Nephron (organoid): Measurements from ENCODE around the gene FOSL2.
A peak's percentile ranks its signal among the peaks of the same experiment; 100 is the strongest.

ENCODE experiments used
- H3K27ac Mint-ChIP-seq, 3 experiments: 2 replicates each; pipeline ENCODE4 v1.8.0; 2020; ENCODE audit warnings: mixed read lengths in 3 of 3, mild to moderate bottlenecking in 2 of 3, moderate library complexity in 1 of 3
- H3K27me3 Mint-ChIP-seq: 2 replicates; pipeline ENCODE4 v1.8.0; 2021; ENCODE audit warnings: low read depth, mild to moderate bottlenecking, moderate library complexity, mixed read lengths
- H3K36me3 Mint-ChIP-seq: 2 replicates; pipeline ENCODE4 v1.8.0; 2020; ENCODE audit warnings: low read depth, mixed read lengths
- H3K4me1 Mint-ChIP-seq: 2 replicates; pipeline ENCODE4 v1.8.0; 2020; ENCODE audit warnings: mixed read lengths
- H3K4me3 Mint-ChIP-seq, 3 experiments: 2 replicates each; pipeline ENCODE4 v1.8.0; 2020; ENCODE audit warnings: mild to moderate bottlenecking in 3 of 3, mixed read lengths in 3 of 3, moderate library complexity in 2 of 3
- H3K9me3 Mint-ChIP-seq: 2 replicates; pipeline ENCODE4 v1.8.0; 2020; ENCODE audit warnings: mixed read lengths
- TF ChIP-seq, protein P1 (sequence below), 3 experiments: fragments of 200-600 bp; sonication (generic); IDR thresholded peaks; one replicate each; pipeline ENCODE4 v1.5.0; 2021; ENCODE audit warnings: antibody characterized with exemption in 3 of 3; ENCODE audit not compliant: unreplicated experiment in 3 of 3

The FOSL2 gene

DNA sequence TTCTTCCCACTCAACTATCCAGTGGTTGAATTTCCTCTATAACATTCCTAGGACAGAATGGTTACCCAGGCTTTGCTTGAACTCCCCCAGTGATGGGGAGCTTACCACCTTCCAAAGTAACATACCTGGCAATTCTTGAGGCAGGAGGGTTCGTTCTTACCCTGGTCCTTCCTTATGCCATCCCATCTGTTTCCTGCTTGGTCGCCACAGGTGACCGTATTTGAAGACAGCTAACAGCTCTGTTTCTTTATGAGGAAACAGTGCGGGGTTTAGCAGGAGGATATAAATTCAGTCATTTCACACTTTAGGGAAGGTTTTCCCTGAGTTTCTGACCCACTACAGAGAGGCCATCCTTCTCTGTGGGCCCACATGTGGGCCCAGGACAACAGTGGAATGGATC, 42.6 kb downstream of the FOSL2 start:
- Mint-ChIP-seq H3K4me3 (no peak overlapping the region), H3K27me3 (no peaks in the 10 kb centered on the region), H3K4me1 (peaks cover 18% of the 10 kb centered on the region), H3K9me3 (peaks cover 14% of the 10 kb centered on the region), H3K27ac (peak overlapping the region in 1 of 3 experiments; percentile 67), H3K36me3 (no peaks in the 10 kb centered on the region)
- TF ChIP-seq, protein P1, sequence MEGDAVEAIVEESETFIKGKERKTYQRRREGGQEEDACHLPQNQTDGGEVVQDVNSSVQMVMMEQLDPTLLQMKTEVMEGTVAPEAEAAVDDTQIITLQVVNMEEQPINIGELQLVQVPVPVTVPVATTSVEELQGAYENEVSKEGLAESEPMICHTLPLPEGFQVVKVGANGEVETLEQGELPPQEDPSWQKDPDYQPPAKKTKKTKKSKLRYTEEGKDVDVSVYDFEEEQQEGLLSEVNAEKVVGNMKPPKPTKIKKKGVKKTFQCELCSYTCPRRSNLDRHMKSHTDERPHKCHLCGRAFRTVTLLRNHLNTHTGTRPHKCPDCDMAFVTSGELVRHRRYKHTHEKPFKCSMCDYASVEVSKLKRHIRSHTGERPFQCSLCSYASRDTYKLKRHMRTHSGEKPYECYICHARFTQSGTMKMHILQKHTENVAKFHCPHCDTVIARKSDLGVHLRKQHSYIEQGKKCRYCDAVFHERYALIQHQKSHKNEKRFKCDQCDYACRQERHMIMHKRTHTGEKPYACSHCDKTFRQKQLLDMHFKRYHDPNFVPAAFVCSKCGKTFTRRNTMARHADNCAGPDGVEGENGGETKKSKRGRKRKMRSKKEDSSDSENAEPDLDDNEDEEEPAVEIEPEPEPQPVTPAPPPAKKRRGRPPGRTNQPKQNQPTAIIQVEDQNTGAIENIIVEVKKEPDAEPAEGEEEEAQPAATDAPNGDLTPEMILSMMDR (IDR thresholded peaks at IDR 0.05; ENCODE audit: unreplicated experiment in 3 of 3): no peak

DNA sequence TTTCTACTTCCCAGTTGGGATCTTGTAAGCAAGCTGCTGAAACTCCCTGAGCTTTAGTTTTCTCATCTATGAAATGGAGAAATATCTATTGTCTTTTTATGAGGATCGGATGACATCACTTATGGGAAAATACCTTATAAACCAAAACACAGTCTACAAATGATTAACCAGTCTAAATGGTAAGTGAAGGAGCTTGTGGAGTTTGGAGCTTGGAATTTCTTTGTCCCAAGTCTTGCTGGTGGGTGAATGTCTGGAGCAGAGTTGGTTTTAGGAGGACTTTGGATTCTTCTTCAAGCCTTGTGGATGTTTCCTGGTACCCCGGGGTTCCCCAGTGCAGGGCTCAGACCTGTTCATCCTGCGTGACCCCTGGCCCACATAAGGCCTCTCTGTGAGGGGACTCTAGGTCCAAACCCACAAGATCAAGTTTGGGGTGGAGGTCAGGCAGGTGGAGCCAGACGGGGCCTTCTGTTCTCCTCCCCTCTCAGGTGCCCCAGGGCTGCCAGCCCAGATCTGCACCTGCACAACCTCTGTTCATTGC, 43.2 kb downstream of the FOSL2 start:
- H3K9me3 Mint-ChIP-seq: peaks cover 14% of the 10 kb centered on the region
- H3K4me3 Mint-ChIP-seq: no peak overlapping the region
- no peaks in the 10 kb centered on the region for H3K36me3 Mint-ChIP-seq
- peaks cover 18% of the 10 kb centered on the region for H3K4me1 Mint-ChIP-seq
- peak overlapping the region; percentile 67 to 86 (median 76) for H3K27ac Mint-ChIP-seq
- no peaks in the 10 kb centered on the region for H3K27me3 Mint-ChIP-seq
- TF ChIP-seq, protein P1 (IDR thresholded peaks at IDR 0.05; ENCODE audit: unreplicated experiment in 3 of 3): no peak

DNA sequence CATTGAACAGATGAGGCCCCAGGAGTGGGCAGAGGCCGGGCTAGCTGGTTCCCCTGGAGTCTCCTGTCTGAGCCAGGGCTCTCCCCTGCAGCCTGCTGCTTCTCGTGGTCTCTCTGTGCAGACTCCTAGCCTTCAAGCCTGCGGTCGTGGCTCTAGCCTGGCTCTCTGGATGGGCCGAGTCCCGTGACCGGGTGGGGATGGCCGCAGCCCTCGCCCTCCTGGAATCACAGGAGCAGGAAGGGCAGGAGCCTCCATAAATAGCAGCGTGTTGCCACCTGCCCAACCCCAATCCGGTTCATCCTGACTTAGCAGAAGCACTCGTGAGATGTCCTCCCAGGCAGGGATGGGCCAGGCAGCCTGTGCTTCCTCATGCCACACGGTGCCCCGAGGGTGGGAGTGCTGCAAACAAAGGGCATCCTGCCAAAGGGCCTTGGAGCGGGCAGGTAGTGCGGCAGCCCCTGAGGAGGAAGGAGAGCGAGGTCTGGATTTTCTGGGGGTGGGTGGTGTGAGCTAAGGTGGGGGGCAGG, 43.9 kb downstream of the FOSL2 start:
- TF ChIP-seq, protein P1 (IDR thresholded peaks at IDR 0.05; ENCODE audit: unreplicated experiment in 3 of 3): no peak
- Mint-ChIP-seq H3K4me1 (peaks cover 18% of the 10 kb centered on the region), H3K36me3 (no peaks in the 10 kb centered on the region), H3K27me3 (no peaks in the 10 kb centered on the region), H3K27ac (peak overlapping the region; percentile 67 to 86 (median 76)), H3K9me3 (peaks cover 10% of the 10 kb centered on the region), H3K4me3 (no peak overlapping the region)

DNA sequence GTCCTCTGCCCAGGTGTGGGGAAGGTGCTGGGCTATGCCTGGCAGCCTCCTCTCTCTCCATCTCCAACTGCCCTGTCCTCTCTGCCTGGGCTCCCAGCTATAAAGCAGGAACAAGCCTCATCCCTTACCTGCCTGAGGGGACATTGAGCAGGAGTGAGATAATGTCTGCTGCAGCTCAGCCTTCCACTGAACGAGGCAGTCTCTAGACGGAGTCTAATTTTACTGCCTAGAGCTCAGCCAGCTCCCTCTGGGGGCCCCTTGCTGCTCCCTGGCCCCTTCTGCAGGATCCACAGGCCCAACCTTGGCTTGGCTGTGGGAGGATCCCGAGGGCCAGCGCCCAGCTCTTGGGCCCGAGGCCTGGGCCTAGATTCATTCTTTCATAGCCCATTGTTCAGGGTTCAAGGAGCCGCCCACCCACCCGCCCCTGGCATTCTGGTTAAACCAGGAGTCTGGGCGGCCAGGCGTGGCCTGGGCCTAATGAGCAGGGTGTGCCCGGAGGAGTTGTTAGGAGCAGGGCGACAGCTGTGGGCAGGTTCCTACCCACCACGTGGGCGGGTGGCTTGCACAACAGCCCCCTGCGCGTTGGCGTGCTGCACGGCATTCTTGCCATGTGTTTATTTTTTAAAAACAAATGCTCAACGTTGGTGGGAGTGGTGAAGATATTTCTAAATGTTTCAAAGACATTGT, 44.6 kb downstream of the FOSL2 start:
- TF ChIP-seq, protein P1 (IDR thresholded peaks at IDR 0.05; ENCODE audit: unreplicated experiment in 3 of 3): no peak
- H3K4me1 Mint-ChIP-seq: peaks cover 18% of the 10 kb centered on the region
- no peaks in the 10 kb centered on the region for H3K27me3 Mint-ChIP-seq
- peak overlapping the region; percentile 31 to 85 (median 61) for H3K27ac Mint-ChIP-seq
- H3K36me3 Mint-ChIP-seq: no peaks in the 10 kb centered on the region
- peaks cover 9% of the 10 kb centered on the region for H3K9me3 Mint-ChIP-seq
- no peak overlapping the region for H3K4me3 Mint-ChIP-seq

DNA sequence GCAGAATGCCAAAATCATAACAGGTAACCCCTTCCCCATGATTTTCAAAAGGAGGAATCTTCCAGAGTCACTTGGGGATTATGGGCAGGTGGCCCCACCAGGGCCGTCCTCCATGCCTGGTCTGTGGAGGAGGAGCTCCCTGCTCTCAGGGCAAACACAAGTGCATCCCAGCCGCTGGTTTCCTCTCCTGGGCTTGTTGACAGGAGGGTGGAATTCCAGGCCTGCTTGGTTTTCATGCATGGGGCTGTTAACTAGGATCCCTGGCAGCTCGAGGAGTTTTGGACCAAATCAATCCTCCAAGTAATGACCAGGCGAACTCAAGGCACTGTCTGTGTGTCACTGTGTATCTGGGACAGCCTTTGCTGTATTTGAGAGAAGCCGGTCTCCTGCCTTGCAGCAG, 45.3 kb downstream of the FOSL2 start:
- Mint-ChIP-seq H3K36me3 (no peaks in the 10 kb centered on the region), H3K9me3 (peaks cover 7% of the 10 kb centered on the region)
- TF ChIP-seq, protein P1 (IDR thresholded peaks at IDR 0.05; ENCODE audit: unreplicated experiment in 3 of 3): no peak

More for the DNA sequence above, 45.3 kb downstream of the FOSL2 start:
- Mint-ChIP-seq H3K27ac (peak overlapping the region in 2 of 3 experiments; percentile 31 to 85), H3K4me3 (no peak overlapping the region), H3K4me1 (peaks cover 18% of the 10 kb centered on the region), H3K27me3 (no peaks in the 10 kb centered on the region)
